Neuronal stem cell (in vitro differentiated cells): ENCODE measurements around the gene FRAS1.
"Not testable (repeated sequence)": the region's sequence is repeated elsewhere in the genome, so short reads cannot be mapped to it uniquely, and the experiment has no call there.

ENCODE experiments used
- DNase-seq: peaks from one replicate; pipeline ENCODE4 v3.0.0-alpha.2; 2013; ENCODE audit warnings: low spot score
- H2AFZ ChIP-seq: one replicate; pipeline ENCODE4 v1.6.1; 2013; ENCODE audit warnings: mild to moderate bottlenecking, low read length, inconsistent platforms
- H2AK5ac ChIP-seq: 2 replicates; pipeline ENCODE4 v1.6.1; 2013; ENCODE audit warnings: low read depth, mild to moderate bottlenecking, inconsistent platforms, low read length, moderate library complexity, mixed read lengths
- H2BK120ac ChIP-seq: 2 replicates; pipeline ENCODE4 v1.6.1; 2013; ENCODE audit warnings: low read depth, mild to moderate bottlenecking, inconsistent platforms, low read length, moderate library complexity, mixed read lengths
- H2BK12ac ChIP-seq: one replicate; pipeline ENCODE4 v1.6.1; 2013; ENCODE audit warnings: low read length, inconsistent platforms
- H2BK15ac ChIP-seq: 2 replicates; pipeline ENCODE4 v1.6.1; 2013; ENCODE audit warnings: mild to moderate bottlenecking, low read length, inconsistent platforms, mixed read lengths
- H2BK5ac ChIP-seq: one replicate; pipeline ENCODE4 v1.6.1; 2013; ENCODE audit warnings: inconsistent platforms, mild to moderate bottlenecking, low read length, moderate library complexity
- H3K14ac ChIP-seq: one replicate; pipeline ENCODE4 v1.6.1; 2013; ENCODE audit warnings: low read length, inconsistent platforms
- H3K18ac ChIP-seq: 2 replicates; pipeline ENCODE4 v1.6.1; 2013; ENCODE audit warnings: low read length, inconsistent platforms
- H3K23ac ChIP-seq: 2 replicates; pipeline ENCODE4 v1.6.1; 2013; ENCODE audit warnings: low read depth, mild to moderate bottlenecking, mixed read lengths, low read length, inconsistent platforms; ENCODE audit not compliant: poor library complexity
- H3K27ac ChIP-seq: replicated peaks from 3 replicates; pipeline ENCODE4 v1.5.1; 2013; ENCODE audit warnings: low read length, inconsistent platforms
- H3K27me3 ChIP-seq, 3 experiments: 2 replicates each; pipeline ENCODE4 v1.6.1; 2013; ENCODE audit warnings: low read length in 3 of 3, mild to moderate bottlenecking in 2 of 3, inconsistent platforms in 1 of 3, low read depth in 1 of 3, mixed read lengths in 1 of 3, moderate library complexity in 1 of 3; ENCODE audit not compliant: control insufficient read depth in 3 of 3, insufficient read depth in 3 of 3
- H3K36me3 ChIP-seq, 2 donors: replicated peaks in 1 of 2; 2 replicates each; pipeline ENCODE4 v1.6.1; 2013; ENCODE audit warnings: low read length in 2 of 2; ENCODE audit not compliant: control insufficient read depth in 2 of 2, insufficient read depth in 2 of 2
- H3K4ac ChIP-seq: 2 replicates; pipeline ENCODE4 v1.6.1; 2013; ENCODE audit warnings: inconsistent platforms, mild to moderate bottlenecking, low read length, moderate library complexity
- H3K4me1 ChIP-seq, 2 donors: 1 replicate in 1 of 2; 2 replicates in 1 of 2; pipeline ENCODE4 v1.6.1; 2013; ENCODE audit warnings: low read length in 2 of 2, low read depth in 1 of 2; ENCODE audit not compliant: control insufficient read depth in 2 of 2, insufficient read depth in 1 of 2
- H3K4me2 ChIP-seq: one replicate; pipeline ENCODE4 v1.6.1; 2013; ENCODE audit warnings: mild to moderate bottlenecking, low read length, inconsistent platforms; ENCODE audit not compliant: insufficient read depth, poor library complexity, severe bottlenecking
- H3K4me3 ChIP-seq, 2 donors: 2 replicates each; pipeline ENCODE4 v1.5.1; 2013; ENCODE audit warnings: low read length in 2 of 2, mild to moderate bottlenecking in 2 of 2, inconsistent platforms in 1 of 2, moderate library complexity in 1 of 2
- H3K79me1 ChIP-seq: one replicate; pipeline ENCODE4 v1.6.1; 2013; ENCODE audit warnings: low read depth, mild to moderate bottlenecking, inconsistent platforms, low read length, moderate library complexity
- H3K9ac ChIP-seq: one replicate; pipeline ENCODE4 v1.6.1; 2013; ENCODE audit warnings: mild to moderate bottlenecking, low read depth, low read length, inconsistent platforms; ENCODE audit not compliant: poor library complexity
- H3K9me3 ChIP-seq, 2 donors: replicated peaks in 1 of 2; 2 replicates each; pipeline versions ENCODE3 to v1.6.1; 2013; ENCODE audit warnings: low read length in 2 of 2, mild to moderate bottlenecking in 2 of 2, inconsistent platforms in 1 of 2, low read depth in 1 of 2, mixed read lengths in 1 of 2, moderate library complexity in 1 of 2; ENCODE audit not compliant: control insufficient read depth in 2 of 2, insufficient read depth in 1 of 2
- H4K8ac ChIP-seq: one replicate; pipeline ENCODE4 v1.6.1; 2013; ENCODE audit warnings: low read depth, mild to moderate bottlenecking, inconsistent platforms, low read length, moderate library complexity
- H4K91ac ChIP-seq: one replicate; pipeline ENCODE4 v1.6.1; 2013; ENCODE audit warnings: low read length, low read depth, mild to moderate bottlenecking, inconsistent platforms; ENCODE audit not compliant: poor library complexity
- WGBS, 2 donors: extraction: QIAGEN DNeasy Blood & Tissue Kit; methylation state at CpG; one replicate each; pipeline ENCODE4 v1.1.7; 2013; ENCODE audit warnings: missing lambda C conversion rate in 2 of 2, mixed read lengths in 1 of 2; ENCODE audit not compliant: insufficient read length in 2 of 2, insufficient replicate concordance in 1 of 2; ENCODE audit errors: extremely low coverage in 2 of 2; 5-methylcytosine and 5-hydroxymethylcytosine counted together

Gene FRAS1

DNA sequence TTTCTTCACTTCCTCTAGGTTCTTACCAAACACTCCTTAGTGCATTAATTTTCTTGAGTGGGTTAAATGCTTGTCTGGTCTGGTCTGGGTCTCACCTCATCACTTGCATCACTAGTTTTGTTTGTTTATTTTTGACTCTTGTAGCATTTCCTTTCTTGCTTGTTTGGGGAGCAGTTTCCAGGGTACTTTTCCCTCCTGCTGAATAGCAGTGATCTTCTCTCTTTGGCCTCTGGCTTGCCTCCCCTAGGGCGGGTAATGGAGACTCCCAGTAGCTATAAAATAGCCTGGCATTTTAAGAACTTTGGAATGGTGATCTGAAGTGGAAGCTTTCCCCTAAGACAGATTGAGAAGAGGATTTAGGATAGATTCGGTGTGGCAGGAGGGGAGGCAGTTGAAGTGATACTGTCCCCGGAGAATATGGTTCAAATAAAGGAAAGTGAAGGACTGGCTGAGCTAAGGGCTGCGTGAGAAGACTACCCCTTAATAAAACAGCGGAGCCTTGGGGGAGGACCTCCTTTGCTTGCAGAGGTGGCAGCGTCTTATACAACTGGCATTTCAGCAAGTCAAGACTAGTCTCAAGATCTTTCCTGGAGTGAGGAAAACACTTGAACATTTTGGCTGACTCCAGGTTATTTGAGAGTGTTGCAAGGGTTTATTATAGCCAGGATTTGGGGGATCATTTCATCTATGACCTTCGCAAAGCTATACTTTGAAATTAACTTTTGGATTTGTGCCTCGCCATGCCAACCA is 190.6 kb downstream of the FRAS1 start:
- no peaks in the 10 kb centered on the region for H3K79me1 ChIP-seq
- WGBS, 2 donors, result no CpG with 5 or more reads among the region's 8 CpGs
- H2BK120ac ChIP-seq, result no peak overlapping the region
- no peak overlapping the region for H3K14ac ChIP-seq
- H2BK12ac ChIP-seq, result no peak overlapping the region
- H3K18ac ChIP-seq, result no peak overlapping the region
- no peak overlapping the region for H3K23ac ChIP-seq
- H2BK5ac ChIP-seq, result no peak overlapping the region
- peaks cover 0 to 2% of the 10 kb centered on the region in 2 donors for H3K9me3 ChIP-seq
- H3K4me3 ChIP-seq, result no peak overlapping the region
- H3K4me1 ChIP-seq, result peaks cover 0 to 2% of the 10 kb centered on the region in 2 donors
- H3K27ac ChIP-seq, result no peak overlapping the region
- H2AK5ac ChIP-seq, result no peak overlapping the region
- H3K4me2 ChIP-seq, result no peak overlapping the region
- no peak overlapping the region for H3K4ac ChIP-seq
- H2AFZ ChIP-seq, result no peak overlapping the region
- DNase-seq, result no peak
- H4K8ac ChIP-seq, result no peak overlapping the region
- peaks cover 0 to 1% of the 10 kb centered on the region in 2 donors for H3K36me3 ChIP-seq
- H3K27me3 ChIP-seq, result no peaks in the 10 kb centered on the region
- no peak overlapping the region for H2BK15ac ChIP-seq
- no peak overlapping the region for H4K91ac ChIP-seq
- H3K9ac ChIP-seq, result no peak overlapping the region

DNA sequence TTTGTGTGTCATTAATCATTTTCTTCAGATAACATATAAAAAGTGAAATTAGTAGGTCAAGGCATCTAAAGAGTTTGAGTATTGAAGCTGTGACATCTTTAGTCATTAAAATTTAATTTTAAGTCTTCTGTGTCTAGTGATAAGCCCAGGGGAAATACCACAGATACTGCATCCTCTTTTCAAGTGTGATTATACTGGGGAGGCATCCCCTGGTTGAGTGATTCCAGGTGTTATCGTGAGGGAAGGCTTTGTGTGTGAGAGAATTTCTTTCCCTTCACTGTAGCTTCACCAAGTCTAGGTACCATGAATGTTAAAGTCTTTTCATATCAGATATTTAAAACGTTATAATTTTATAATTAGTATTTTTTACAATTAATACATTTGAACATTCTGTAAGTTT is 193.4 kb downstream of the FRAS1 start:
- Histone ChIP-seq H2AFZ (no peak overlapping the region), H3K9ac (no peak overlapping the region), H2BK120ac (no peak overlapping the region), H3K27ac (no peak overlapping the region), H2AK5ac (no peak overlapping the region), H3K4ac (no peak overlapping the region), H3K27me3 (no peaks in the 10 kb centered on the region), H3K4me3 (no peak overlapping the region), H2BK5ac (no peak overlapping the region), H3K18ac (no peak overlapping the region), H2BK12ac (no peak overlapping the region), H3K79me1 (no peaks in the 10 kb centered on the region), H2BK15ac (no peak overlapping the region), H3K36me3 (peaks cover 0 to 4% of the 10 kb centered on the region in 2 donors), H3K14ac (no peak overlapping the region), H3K23ac (no peak overlapping the region), H3K4me2 (no peak overlapping the region), H4K91ac (no peak overlapping the region), H4K8ac (no peak overlapping the region), H3K4me1 (peaks cover 0 to 2% of the 10 kb centered on the region in 2 donors), H3K9me3 (peaks cover 3 to 4% of the 10 kb centered on the region in 2 donors)
- no peak for DNase-seq
- WGBS, 2 donors, result no CpG with 5 or more reads among the region's 2 CpGs

DNA sequence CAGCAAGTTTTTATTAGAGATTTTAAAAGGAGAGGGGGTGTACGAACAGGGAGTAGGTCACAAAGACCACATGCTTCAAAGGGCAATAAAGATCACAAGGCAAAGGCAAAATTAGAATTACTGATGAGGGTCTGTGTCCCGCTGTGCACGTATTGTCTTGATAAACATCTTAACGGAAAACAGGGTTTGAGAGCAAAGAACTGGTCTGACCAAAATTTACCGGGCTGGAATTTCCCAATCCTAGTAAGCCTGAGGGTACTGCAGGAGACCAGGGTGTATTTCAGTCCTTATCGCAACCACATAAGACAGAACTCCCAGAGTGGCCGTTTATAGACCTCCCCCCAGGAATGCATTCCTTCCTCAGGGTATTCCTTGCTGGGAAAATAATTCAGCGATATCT is 195.7 kb downstream of the FRAS1 start:
- not testable (repeated sequence) for H3K27ac ChIP-seq, H3K9ac ChIP-seq, H4K8ac ChIP-seq, H3K18ac ChIP-seq, H3K79me1 ChIP-seq, H3K4me1 ChIP-seq, H2BK12ac ChIP-seq, H4K91ac ChIP-seq, H3K9me3 ChIP-seq, DNase-seq, H2BK120ac ChIP-seq, H3K14ac ChIP-seq, H2AK5ac ChIP-seq, H3K36me3 ChIP-seq, H2BK15ac ChIP-seq, H3K4me2 ChIP-seq, H3K4ac ChIP-seq, H2AFZ ChIP-seq, H3K27me3 ChIP-seq, H3K4me3 ChIP-seq, H3K23ac ChIP-seq, H2BK5ac ChIP-seq
- WGBS, 2 donors, result no CpG with 5 or more reads among the region's 8 CpGs

DNA sequence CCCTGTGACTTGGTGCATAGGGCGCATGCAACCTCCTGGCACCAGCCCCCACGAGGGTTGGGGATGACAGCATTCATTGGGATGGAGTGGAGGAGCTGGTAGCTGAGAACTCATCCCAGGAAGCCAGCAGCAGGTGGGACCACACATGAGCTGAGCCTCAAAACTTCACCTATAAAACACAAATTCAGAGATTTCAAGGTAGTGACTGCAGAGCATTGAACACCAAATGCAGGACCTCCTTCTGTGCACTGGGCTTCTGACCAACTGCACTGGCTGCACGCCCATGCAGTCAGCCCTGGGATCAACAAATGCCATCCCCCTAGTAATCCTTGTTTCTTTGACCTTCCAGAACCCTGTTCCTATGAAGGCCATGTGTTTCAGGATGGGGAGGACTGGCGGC is 197.8 kb downstream of the FRAS1 start:
- peaks cover 3 to 4% of the 10 kb centered on the region in 2 donors for H3K9me3 ChIP-seq
- no peak overlapping the region for H3K18ac ChIP-seq
- no peak overlapping the region for H3K23ac ChIP-seq
- H3K4me1 ChIP-seq, result no peaks in the 10 kb centered on the region
- no peak overlapping the region for H3K4ac ChIP-seq
- no peaks in the 10 kb centered on the region for H3K79me1 ChIP-seq
- no peak overlapping the region for H3K9ac ChIP-seq
- H2BK120ac ChIP-seq, result no peak overlapping the region
- no peak overlapping the region for H2BK12ac ChIP-seq
- no peak overlapping the region for H3K4me3 ChIP-seq
- H3K4me2 ChIP-seq, result no peak overlapping the region
- no peaks in the 10 kb centered on the region for H3K27me3 ChIP-seq
- H2AFZ ChIP-seq, result no peak overlapping the region
- H4K91ac ChIP-seq, result no peak overlapping the region
- H2BK5ac ChIP-seq, result no peak overlapping the region
- no peak overlapping the region for H3K27ac ChIP-seq
- no peak overlapping the region for H4K8ac ChIP-seq
- H2BK15ac ChIP-seq, result no peak overlapping the region
- H3K14ac ChIP-seq, result no peak overlapping the region
- no peak for DNase-seq
- peaks cover 0 to 4% of the 10 kb centered on the region in 2 donors for H3K36me3 ChIP-seq
- H2AK5ac ChIP-seq, result no peak overlapping the region
- WGBS, 2 donors, result no CpG with 5 or more reads among the region's 4 CpGs
